Gastrocnemius medialis (tissue), 4 donors: ENCODE results near the gene TROAP.

Experiments
- POLR2A ChIP-seq, 2 donors: fragments of 450-650 bp; IDR thresholded peaks; one replicate each; pipeline ENCODE4 v1.6.1; 2017; ENCODE audit warnings: antibody characterized with exemption in 2 of 2, mild to moderate bottlenecking in 2 of 2, moderate library complexity in 2 of 2
- TF ChIP-seq, protein P1 (sequence below), 5 experiments: fragments of 450-650 bp in 3 of 5; fragments of 200-600 bp in 2 of 5; sonication (generic) in 2 of 5; IDR thresholded peaks in 4 of 5; conservative IDR thresholded peaks in 1 of 5; 1 replicate in 4 of 5; 2 replicates in 1 of 5; pipeline ENCODE4 v1.5.1; 2016 to 2019; ENCODE audit warnings: antibody characterized with exemption in 5 of 5, mild to moderate bottlenecking in 3 of 5, moderate library complexity in 3 of 5

DNA sequence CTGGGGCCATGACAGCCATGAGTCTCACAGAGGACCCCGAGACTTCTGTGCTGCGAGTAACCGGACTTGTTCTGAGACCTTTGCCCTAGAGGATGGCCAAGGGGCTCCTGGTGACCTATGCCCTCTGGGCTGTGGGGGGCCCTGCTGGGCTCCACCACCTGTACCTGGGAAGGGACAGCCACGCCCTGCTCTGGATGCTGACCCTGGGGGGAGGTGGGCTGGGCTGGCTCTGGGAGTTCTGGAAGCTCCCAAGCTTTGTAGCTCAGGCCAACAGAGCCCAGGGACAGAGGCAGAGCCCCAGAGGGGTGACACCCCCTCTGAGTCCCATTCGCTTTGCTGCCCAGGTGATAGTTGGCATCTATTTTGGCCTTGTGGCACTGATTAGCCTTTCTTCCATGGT, 25.7 kb downstream of the TROAP start:
- TF ChIP-seq, protein P1, sequence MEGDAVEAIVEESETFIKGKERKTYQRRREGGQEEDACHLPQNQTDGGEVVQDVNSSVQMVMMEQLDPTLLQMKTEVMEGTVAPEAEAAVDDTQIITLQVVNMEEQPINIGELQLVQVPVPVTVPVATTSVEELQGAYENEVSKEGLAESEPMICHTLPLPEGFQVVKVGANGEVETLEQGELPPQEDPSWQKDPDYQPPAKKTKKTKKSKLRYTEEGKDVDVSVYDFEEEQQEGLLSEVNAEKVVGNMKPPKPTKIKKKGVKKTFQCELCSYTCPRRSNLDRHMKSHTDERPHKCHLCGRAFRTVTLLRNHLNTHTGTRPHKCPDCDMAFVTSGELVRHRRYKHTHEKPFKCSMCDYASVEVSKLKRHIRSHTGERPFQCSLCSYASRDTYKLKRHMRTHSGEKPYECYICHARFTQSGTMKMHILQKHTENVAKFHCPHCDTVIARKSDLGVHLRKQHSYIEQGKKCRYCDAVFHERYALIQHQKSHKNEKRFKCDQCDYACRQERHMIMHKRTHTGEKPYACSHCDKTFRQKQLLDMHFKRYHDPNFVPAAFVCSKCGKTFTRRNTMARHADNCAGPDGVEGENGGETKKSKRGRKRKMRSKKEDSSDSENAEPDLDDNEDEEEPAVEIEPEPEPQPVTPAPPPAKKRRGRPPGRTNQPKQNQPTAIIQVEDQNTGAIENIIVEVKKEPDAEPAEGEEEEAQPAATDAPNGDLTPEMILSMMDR (IDR thresholded peaks at IDR 0.05 in 4 of 5, conservative IDR thresholded peaks at IDR 0.05 in 1 of 5) = no peak
- TF ChIP-seq POLR2A (IDR thresholded peaks at IDR 0.05) = no peak
